CD4-positive, alpha-beta T cell treated with Interleukin-15 for 1 hour (primary cell): ENCODE data around the gene ARHGDIA.

Experiments used
- DNase-seq: peaks from one replicate; pipeline ENCODE4 v3.0.0-alpha.2; 2020

The ARHGDIA gene

DNA sequence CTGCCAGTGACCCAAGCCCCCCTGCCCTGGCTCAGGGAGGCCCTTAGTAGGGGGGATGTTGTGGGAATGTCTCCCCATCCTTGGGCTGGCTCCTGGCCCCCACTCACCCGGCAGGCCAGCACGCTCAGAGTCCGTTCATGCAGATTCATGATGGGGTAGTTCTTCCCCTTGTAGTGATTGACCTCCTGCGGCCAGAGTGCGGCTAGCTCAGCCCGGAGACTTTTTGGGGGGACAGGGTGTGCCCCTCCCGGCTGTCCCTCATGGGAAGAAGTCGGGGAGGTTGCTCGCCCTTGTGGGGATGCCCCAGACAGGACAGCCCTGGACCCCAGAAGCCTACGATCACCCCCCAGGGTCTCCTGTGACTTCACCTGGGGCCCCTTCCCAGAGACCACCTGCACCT is 34.9 kb upstream of the ARHGDIA start:
- no peak for DNase-seq

DNA sequence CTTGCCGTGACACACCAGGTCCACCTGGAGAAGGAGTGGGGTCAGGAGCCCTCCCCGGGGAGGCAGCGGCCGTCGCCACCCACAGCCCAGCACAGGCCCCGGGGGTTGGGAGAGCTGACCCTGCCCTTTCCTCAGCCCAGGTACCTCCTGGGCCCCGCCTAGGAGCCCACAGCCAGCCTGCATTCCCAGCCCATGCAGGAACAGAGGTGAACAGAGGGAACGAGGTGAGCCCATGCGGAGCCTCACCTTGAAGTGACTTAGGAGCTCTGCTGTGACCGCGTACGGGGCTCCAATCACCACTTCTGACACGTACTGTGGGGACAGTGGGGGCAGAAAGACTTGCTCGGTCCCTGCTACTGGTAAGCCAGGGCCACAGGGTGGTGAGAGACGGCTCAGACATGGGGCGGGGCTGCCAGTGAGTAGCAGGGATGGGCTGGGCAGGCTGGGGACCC is 34.3 kb upstream of the ARHGDIA start:
- no peak for DNase-seq

DNA sequence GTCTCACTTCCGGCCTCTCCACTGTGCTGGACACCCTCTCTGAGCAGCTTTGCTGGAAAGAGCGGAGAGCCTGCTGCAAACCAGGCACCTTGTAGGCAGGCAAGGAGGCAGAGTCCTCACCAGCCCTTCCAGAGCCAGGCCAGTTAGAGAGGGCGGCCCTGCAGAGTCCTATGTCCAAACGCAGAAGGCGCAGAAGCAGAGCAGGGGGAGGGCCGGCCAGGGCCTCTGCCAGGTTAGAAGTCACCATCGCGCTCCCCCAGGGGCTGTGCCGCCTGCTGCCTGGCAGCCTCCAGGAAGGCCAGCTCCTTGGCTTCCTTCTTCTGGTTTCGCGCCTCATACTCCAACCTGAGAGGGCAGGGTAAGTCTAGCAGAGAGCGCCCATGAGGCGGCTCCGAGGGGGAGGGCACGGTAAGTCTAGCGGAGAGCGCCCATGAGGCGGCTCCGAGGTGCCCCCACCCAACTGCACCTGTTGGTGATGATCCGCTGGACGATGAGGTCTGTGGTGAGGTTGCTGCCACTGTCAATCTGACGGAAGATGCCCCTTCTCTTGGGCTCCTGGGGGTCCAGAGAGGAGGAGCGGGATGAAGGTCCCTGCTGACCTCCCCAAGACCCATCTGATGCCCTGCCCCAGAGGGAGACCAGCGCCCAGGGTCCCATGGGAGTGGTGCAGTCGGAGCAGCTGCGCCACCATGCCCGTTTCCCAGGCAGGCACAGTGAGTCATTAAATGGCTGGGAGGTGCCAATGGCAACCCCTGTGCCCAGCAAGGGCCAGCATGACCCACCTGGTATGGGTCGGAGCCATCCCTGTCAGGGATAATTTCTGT is 33.7 kb upstream of the ARHGDIA start:
- DNase-seq: no peak

DNA sequence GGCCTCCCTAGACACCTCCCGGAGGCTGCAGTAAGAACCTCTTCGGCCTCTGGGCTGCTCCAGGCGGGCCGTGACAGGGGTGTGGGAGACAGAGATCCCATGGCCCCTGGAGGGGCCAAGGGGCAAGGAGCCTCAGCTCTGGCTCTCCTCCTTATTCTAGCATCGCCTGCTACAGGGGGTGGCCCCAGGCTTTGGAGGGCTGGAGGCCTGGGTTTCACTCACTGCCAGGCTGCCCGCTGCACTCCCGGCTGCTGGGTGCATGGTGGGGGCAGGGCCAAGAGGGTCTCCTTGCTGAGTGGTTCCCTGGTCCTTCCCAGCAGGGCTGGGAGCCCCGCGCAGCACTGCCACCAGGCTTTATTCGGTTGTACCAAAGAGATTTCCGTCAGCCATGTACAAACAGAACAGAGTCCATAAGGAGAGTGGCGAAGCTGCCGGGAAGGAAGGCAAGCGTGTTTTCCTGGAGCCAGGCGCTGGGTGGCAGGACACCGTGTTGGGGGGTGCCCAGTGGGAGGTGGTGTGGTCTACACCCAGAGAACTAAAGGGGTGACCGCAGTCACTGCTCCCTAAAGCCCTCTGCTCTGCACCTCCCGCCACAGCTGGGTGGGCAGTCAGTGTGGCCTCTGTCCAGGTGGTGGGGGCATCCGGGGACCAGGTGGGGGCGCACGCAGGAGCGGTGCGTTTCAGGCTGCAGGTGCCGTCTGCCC is 32.9 kb upstream of the ARHGDIA start:
- no peak for DNase-seq

DNA sequence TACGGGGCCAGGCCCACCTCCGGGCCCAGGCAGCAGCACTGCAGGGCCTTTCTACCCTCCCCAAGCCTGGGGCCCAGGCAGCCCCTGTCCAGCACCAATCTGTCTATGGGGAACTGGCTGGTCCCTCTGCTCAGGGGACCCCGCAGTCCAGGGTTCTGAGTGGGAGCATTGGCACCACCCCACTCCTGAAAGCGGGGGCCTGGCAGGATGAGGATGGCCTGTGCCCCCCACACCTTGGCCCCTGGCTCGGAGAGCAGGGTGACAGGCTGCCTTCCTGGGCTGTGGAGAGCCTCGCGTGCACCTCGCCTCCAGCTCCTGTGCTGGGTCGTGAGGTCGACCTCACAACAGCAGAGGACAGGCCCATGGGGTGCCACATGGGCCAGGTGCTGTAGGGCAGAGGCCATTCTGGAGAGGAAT is 32.3 kb upstream of the ARHGDIA start:
- DNase-seq: no peak

DNA sequence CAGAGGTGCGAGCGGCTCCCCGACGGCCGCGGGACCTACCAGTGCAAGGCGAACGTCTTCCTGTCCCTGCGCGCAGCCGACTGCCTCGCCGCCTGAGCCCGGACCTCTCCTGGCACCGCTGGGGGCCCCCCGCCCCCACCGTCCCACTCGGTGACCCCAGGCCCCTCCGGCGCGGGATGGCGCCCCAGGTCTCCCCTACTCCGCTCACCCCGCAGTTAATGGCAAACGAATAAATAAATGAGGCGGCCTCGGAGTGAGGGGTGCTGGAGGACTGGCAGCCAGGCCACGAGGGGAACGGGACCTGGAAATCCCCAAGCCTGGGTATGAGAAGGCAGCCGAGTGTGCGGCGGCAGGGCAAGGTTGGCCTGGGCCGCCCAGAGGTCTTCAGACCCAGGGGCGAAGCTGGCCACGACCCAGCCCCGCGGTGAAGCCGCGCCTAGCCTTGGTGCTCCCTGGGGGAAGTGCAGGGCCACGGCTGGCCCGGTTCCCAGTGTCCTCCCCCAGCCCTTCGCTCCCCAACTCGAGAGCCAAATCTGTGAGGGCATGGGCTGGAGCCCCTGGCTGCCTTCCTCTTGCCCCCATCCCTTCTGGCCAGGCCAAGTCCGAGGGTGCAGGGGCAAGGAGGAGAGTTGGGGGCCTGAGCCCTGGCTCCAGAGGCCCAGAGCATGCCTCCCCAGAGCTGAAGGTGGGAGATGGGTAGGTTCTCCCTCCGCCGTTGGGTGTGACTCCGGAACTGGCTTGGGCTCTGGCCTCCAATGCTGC is 31.7 kb upstream of the ARHGDIA start:
- DNase-seq: no peak

DNA sequence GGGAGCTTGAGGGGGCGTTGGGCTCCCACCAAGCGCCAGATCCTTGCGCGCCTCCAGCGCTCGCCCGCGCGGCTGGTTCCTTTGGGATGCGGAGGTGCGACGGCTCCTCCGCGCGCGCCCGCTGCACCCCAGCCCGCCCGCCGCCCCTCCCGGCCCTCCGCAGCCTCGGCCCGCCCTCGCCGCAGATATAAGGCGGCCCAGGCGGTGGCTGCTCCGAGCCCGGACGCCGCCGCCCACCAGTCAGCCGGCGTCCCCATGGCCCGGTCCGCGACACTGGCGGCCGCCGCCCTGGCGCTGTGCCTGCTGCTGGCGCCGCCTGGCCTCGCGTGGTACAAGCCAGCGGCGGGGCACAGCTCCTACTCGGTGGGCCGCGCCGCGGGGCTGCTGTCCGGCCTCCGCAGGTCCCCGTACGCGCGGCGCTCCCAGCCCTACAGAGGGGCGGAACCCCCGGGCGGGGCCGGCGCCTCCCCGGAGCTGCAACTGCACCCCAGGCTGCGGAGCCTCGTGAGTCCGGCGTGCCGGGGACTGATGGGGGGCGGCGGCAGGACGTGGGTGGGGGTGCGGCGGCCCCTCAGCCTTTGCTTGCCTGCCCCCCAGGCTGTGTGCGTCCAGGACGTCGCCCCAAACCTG is 31.0 kb upstream of the ARHGDIA start, which contains the start of gene NPB:
Gene NPB, plus strand, starts transcription at position 216 of the 630 bp plus-strand sequence. Its CDS starts 40 bp downstream, at position 256.
- no peak for DNase-seq

DNA sequence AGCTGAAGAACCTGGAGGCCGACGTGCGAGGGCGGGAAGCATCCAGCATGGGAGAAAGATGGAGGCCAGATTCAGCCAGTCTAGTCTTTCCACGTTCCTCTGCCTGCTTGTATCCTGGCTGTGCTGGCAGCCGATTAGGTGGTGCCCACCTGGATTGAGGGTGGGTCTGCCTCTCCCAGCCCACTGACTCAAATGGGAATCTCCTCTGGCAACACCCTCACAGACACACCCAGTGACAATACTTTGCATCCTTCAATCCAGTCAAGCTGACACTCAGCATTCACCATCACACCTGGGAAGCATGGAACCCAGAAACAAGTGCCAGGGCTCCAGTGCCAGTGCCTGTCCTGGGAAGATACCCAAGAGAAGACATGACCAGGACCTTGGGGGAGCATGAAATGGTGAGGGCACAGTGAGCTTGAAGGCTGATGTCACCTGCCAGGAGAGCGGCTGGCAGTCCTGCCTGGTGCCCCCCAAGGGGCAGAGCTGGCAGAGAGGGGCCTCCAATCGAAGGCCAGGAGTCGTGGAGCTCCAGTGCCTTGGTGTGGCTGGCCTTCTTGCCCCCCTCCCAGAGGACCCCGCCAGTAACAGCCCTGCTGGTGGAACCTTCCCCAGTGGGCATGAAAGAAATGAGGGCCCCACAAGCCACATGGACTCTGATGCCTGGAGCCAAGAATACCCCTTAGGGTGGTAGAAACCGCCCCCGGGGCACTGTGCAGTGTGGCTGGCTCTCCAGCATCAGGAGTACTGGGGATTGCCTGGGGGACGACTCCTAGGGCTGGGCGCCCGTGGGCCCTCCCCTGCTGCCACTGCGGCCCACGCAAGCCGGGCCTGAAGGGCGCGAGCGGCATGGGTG is 30.3 kb upstream of the ARHGDIA start:
- DNase-seq: no peak

DNA sequence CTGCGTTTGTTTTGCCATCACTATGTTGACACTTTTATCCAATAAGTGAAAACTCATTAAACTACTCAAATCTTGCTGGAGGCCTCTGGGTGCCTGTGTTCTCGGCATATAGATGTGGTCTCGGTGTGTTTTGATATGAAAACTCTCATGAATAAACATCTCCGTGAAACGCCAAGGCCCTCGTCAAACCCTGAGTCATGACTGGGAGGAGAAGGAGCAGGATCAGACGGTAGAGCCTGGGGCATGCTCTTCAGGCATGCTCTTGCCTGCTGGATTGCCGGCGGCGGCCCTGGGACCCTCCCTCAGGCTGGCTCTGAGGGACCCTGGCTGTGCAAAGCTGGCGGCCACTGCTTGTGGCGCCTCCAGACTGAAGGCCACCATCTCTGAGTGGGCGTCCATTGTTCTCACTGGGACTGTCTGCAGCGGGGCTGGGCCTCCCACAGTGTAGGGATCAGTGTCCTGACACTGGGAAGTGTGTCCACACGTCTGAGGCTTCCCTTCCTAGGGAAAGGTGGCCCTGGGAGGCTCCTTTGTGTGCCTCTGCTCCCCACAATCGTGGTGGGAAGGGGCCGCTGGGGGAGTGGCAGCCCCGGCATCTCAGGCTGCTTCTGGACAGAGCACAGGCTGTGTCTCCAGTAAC is 29.2 kb upstream of the ARHGDIA start:
- DNase-seq: no peak

DNA sequence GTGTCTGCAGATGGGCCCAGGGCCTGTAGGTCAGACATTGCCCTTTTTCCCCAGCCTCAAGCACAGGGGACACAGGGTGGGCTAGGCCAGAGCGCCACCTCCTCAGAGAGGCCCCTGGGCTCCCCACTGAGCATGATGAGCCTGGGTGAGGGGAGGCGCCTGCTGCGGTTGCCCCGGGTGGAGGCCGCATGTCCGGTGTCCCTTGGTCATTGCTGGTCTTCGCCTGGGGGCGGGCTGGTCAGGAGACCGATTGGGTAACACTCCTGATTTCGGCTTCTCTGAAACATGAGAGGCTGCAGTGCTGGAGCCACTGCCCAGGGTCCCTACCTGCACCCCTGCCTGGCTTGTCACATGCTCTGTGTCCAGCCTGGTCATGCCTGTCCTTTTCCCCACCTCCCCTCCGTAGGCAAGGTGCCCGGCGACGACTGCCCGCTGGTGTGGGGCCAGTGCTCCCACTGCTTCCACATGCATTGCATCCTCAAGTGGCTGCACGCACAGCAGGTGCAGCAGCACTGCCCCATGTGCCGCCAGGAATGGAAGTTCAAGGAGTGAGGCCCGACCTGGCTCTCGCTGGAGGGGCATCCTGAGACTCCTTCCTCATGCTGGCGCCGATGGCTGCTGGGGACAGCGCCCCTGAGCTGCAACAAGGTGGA is 28.5 kb upstream of the ARHGDIA start:
- no peak for DNase-seq

DNA sequence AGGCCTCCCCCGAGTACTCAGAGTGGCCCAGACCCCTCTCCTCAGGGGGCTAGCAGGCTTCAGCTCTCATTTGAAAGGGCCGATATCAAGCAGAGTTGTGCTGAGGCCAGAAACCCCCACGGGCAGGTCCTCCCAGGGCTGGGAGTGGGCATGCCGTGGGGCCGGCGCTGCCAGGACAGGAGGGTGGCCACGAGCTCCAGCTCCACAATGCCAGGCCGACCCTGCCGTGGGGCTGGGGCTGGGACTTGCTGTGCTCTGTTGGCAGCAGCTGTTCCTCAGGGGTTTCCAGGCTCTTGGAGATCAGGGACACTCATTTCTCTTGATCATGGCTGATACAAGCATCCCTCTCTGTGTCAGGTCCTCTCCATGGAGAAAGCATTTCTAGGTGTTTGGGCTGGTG is 27.7 kb upstream of the ARHGDIA start:
- DNase-seq: no peak

DNA sequence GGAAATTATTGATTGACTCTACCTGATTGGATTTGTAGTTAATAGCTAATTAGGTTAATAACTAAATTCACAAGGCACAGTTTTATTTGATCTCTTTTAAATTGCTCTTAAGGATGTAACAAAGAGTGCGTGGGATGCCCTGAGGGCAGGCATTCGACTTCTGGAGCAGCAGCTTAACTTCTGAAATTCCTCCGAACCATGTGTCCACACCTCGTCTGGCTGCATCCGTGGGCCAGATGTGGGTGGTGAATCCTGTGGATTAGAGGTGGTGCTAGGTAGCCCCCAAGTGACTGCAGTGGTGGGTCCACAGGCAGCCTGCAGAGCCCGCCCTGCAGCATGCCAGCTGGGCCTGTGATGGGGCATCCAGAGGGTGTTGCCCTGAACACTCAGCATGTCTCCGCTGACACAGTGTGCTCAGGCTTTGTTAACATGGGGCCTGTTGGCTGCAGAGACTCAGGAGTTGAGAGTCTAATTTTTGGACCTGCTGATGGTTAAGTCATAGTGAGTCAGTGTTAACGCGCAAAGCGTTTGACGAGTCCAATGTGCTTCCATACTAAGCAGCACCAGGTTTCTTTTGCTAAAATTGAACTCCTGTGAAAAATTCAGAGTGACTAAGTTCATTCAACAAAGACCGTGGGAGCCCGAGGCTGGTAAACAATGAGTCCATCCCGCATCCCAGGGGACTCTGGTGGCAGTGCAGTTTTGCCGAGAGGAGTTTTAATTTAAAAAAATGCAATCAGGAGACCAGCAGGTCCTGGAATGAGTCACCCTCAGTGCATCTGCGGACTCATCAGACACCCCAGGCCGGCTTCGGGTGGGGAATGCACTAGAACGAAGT is 27.1 kb upstream of the ARHGDIA start:
- no peak for DNase-seq

DNA sequence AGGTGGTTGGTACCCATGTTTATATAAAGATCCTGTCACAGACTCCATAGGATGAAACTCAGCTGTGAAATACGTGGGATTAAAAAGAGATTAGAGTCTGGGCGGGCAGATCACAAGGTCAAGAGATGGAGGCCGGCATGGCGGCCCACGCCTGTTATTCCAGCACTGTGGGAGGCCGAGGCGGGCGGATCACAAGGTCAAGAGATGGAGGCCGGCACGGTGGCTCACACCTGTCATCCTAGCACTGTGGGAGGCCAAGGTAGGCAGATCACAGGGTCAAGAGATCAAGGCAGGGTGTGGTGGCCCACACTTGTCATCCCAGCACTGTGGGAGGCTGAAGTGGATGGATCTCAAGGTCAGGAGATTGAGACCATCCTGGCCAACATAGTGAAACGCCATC is 24.3 kb upstream of the ARHGDIA start:
- DNase-seq: no peak

DNA sequence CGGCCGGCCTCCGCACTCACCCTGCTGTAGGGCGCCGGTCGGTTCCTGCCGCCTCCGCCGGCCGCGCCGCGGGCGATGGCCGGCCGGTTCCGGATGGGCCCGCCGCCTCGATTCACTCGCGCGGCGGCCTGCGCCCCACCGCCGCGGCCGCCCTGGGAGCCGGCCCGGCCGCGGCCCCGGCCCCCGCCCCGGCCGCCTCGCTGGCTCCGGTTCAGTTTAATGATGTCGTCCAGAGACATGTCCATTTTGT is 20.1 kb upstream of the ARHGDIA start:
- no peak for DNase-seq

DNA sequence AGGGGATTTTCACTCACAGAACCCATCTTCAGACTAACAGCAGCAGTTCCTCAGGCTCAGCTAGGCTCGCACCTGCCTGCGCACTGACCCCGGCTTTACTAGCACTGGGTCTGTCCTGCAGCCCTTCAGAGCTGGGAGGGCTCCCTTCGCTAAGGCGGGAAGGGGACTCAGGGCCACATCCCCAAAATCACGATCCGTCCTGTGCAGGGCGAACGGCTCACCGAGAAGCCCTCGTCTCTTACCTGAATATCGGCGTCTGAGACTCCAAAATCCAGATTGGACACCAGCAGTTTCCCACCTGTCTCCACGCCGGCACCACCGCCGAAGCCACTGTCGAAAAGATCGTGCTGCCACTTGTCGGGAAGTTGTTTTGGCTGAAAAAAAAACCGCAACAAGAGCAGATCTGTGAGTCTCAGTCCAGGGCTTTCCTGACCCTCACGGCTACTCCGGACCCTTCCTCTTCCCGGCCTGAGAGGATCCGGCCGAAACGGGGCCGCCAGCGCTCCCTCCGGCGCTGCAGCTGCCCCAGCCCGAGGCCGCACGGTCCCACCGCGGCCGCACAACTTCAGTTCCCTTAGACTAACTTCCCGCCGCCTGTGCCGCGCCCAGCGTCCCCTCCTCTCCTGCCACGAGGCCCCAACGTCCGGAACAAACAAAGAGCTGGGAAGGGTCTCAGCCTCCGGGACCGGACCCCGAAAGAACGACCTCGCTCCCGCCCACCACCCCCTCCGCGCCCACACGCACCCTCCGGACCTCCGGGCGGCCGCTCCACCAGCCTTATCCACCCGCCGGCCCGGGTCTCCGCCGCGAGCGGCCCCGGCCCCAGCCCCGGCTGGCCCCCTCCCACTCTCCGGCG is 19.5 kb upstream of the ARHGDIA start:
- DNase-seq: no peak

DNA sequence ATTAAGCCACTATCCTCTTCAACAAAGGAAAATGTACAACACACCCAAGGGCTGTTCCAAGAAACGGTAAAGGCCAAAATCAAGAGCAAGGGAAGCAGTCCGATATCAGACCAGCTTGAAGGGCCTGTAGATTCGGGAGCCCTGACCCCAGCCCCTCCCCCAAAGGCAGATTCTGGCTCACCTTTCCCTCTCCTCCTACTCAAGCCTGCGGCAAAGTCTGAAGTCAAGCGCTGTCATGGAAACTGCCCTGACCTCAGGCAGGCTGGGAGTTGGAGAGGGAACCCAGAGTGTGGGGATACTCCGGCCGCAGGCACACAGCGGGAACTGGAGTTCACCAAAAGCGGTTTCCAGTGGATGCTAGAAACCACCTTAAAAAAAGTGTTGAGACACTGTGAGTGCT is 18.5 kb upstream of the ARHGDIA start:
- DNase-seq: no peak

DNA sequence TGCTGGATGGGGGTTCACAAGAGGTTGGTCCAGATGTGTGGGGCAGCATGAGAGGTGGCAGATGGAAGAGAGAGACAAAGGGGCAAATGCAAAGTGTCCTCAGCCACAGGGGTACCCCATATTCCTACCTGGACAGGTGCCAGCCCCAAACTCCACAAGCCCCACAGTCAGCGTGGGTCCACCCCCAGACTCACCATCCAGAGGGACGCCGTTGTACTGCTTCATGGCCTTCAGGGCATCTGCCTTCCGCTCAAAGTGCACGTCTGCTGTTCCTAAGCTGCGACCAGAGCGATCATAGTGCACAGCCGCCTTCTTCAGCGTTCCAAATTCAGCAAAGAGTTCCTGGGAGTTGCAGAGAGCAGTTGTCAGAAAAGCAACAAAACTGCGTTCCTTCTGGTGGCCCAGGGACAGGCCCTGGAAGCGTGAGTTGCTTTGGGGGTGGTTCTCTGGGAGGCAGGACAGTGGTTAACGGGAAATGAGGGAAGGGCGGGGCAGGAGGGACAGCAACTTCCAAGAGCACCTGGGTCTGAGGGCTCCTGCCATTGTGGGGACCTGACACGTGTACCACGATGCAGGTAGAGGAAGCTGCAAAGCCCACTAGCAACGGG is 18.0 kb upstream of the ARHGDIA start:
- no peak for DNase-seq

DNA sequence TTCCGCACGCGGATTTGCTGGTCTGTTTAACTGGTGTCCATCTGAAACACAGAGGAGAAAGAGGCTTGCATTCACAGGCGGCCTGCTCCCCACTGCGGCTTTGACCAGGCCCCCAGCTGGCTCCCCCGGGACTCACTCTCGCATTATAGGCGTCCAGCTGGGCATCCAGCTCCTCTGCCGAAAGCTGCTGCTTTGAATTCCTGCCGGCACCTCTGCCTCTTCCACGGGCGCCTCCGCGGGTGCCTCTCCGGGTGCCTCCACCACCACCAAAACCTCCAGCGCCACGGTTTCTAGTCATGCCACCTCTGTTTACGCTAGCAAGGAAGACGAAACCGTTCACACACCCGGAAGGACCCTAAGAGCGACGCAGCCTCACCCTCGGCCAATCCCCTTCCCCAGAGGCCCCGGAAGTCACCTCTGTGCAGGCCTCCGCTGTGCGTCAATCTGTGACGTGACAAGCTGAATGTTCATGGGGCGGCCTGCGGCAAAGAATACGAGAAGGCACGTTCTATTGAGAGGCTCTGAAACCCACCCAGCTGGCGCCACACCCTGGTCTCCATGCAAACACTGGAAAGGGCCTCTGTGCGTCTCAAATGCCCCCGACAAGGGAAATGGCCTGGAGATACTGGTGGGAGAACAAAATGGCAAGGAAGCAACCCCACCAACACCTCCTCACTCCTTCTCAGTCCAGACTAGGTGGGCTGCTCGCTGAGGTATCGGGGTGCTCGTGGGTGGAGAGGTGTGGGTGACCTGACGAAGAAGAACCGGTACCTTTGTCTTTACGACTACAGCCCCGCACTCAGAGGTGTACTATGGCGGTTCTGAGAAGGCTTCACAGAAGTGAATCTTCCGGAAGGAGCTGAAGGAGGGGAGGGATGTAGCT is 17.2 kb upstream of the ARHGDIA start:
- no peak for DNase-seq
